ENCODE results near the gene UQCR10. TPM values are rescaled to one million over a fixed set of nuclear protein-coding genes. Genes with fewer than 3 reads are reported as not detected.

The UQCR10 gene
- total RNA-seq, 1 donor from 2014 or later: 84.6 TPM

GRCh38 chr22:29739346-29739875 lies 27.8 kb upstream of the UQCR10 start:
- Mint-ChIP-seq H3K4me1 (ENCODE audit: unreplicated experiment) (peaks cover 5% of the 10 kb centered on the region), H3K27me3 (ENCODE audit: unreplicated experiment) (no peaks in the 10 kb centered on the region), H3K36me3 (ENCODE audit: low read depth, unreplicated experiment) (peaks cover 8% of the 10 kb centered on the region), H3K9me3 (ENCODE audit: unreplicated experiment) (no peaks in the 10 kb centered on the region), H3K4me3 (ENCODE audit: unreplicated experiment) (no peak overlapping the region), H3K27ac (ENCODE audit: unreplicated experiment) (no peak overlapping the region)
- TF ChIP-seq CTCF (IDR thresholded peaks at IDR 0.05; ENCODE audit: unreplicated experiment): no peak
- DNase-seq (ENCODE audit: low spot score): no peak

GRCh38 chr22:29740216-29740615 lies 27.0 kb upstream of the UQCR10 start:
- Mint-ChIP-seq H3K27ac (ENCODE audit: unreplicated experiment) (no peak overlapping the region), H3K4me1 (ENCODE audit: unreplicated experiment) (peaks cover 5% of the 10 kb centered on the region), H3K27me3 (ENCODE audit: unreplicated experiment) (no peaks in the 10 kb centered on the region), H3K4me3 (ENCODE audit: unreplicated experiment) (no peak overlapping the region), H3K36me3 (ENCODE audit: low read depth, unreplicated experiment) (peaks cover 8% of the 10 kb centered on the region), H3K9me3 (ENCODE audit: unreplicated experiment) (no peaks in the 10 kb centered on the region)
- DNase-seq (ENCODE audit: low spot score): no peak
- no peak for TF ChIP-seq CTCF (IDR thresholded peaks at IDR 0.05; ENCODE audit: unreplicated experiment)

DNA sequence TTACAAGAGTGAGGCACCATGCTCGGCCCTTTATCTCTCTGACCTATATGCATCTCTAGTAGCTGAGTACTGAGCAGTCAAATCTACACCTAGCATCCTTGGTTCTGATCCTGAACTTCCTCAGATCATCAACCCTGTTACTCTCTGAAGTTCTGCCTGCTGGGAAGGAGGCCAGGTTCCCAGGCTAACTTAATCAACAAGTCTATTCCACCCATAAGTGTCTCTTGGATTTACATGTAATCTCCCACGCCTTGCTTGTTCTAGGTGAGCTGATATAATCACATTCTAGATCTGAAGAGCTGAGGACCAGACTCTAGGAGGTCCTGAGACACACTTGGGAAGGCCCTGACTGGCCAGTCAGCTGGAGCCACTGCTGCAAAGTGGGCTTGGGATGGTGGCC lies 25.2 kb upstream of the UQCR10 start:
- H3K4me1 Mint-ChIP-seq (ENCODE audit: unreplicated experiment): peaks cover 5% of the 10 kb centered on the region
- no peak for TF ChIP-seq CTCF (IDR thresholded peaks at IDR 0.05; ENCODE audit: unreplicated experiment)
- no peaks in the 10 kb centered on the region for H3K27me3 Mint-ChIP-seq (ENCODE audit: unreplicated experiment)
- H3K9me3 Mint-ChIP-seq (ENCODE audit: unreplicated experiment): no peaks in the 10 kb centered on the region
- H3K36me3 Mint-ChIP-seq (ENCODE audit: low read depth, unreplicated experiment): peaks cover 8% of the 10 kb centered on the region
- no peak overlapping the region for H3K4me3 Mint-ChIP-seq (ENCODE audit: unreplicated experiment)
- no peak overlapping the region for H3K27ac Mint-ChIP-seq (ENCODE audit: unreplicated experiment)
- no peak for DNase-seq (ENCODE audit: low spot score)

DNA sequence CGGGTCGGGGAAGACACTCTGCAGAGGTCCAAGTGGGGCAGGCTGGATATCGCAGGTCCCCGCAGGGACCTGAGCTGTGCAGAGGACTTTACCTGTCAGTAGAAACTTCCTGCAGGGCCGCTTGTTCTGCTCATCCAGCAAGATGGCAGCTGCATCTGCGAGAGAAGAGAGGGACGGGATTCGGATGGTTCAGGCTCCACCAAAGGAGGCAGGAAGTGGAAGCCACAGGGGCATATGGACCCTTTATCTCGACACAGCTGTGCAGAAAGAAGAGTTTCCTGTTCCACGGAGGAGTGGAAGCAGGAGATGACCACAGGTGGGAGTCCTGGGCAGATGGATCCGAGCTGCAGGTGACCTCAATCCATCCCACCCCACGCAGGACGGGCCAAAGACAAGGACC lies 24.8 kb upstream of the UQCR10 start:
- no peak for DNase-seq (ENCODE audit: low spot score)
- Mint-ChIP-seq H3K4me1 (ENCODE audit: unreplicated experiment) (peaks cover 5% of the 10 kb centered on the region), H3K27ac (ENCODE audit: unreplicated experiment) (no peak overlapping the region), H3K36me3 (ENCODE audit: low read depth, unreplicated experiment) (peaks cover 8% of the 10 kb centered on the region), H3K9me3 (ENCODE audit: unreplicated experiment) (no peaks in the 10 kb centered on the region), H3K4me3 (ENCODE audit: unreplicated experiment) (no peak overlapping the region), H3K27me3 (ENCODE audit: unreplicated experiment) (no peaks in the 10 kb centered on the region)
- no peak for TF ChIP-seq CTCF (IDR thresholded peaks at IDR 0.05; ENCODE audit: unreplicated experiment)

DNA sequence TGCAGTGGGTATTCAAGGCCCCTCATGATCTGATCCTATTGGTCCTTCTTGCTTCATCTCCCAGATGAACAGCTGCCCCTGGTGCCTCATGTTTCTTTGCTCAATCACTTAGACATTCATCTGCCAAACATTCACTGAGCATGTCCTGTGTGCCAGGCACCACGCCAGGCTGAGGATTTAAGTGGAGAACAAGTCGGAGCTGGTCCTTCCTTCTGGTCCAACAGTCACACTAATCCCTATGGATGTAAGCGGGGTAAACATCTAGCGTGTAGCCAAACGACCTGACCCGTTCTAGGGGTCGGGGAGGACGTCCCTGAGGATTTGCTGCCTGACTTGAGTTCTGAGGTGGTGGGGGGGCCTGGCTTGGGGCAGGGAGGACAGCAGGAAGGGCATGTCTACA lies 22.3 kb upstream of the UQCR10 start:
- peaks cover 17% of the 10 kb centered on the region for H3K36me3 Mint-ChIP-seq (ENCODE audit: low read depth, unreplicated experiment)
- H3K27me3 Mint-ChIP-seq (ENCODE audit: unreplicated experiment): peaks cover 2% of the 10 kb centered on the region
- no peak for DNase-seq (ENCODE audit: low spot score)
- H3K27ac Mint-ChIP-seq (ENCODE audit: unreplicated experiment): no peak overlapping the region
- H3K4me1 Mint-ChIP-seq (ENCODE audit: unreplicated experiment): peaks cover 5% of the 10 kb centered on the region
- H3K9me3 Mint-ChIP-seq (ENCODE audit: unreplicated experiment): no peaks in the 10 kb centered on the region
- TF ChIP-seq CTCF (IDR thresholded peaks at IDR 0.05; ENCODE audit: unreplicated experiment): no peak
- H3K4me3 Mint-ChIP-seq (ENCODE audit: unreplicated experiment): no peak overlapping the region
